ENCODE data around the gene ING4.

Gene ING4

GRCh38 chr12:6646276-6647082 is 16.4 kb downstream of the ING4 start:
- TF ChIP-seq REST (IDR thresholded peaks at IDR 0.05; ENCODE audit: insufficient replicate concordance, low read depth) (no peak), CTCF (IDR thresholded peaks at IDR 0.05; ENCODE audit: insufficient read depth, low read length) (no peak), SPI1 (IDR thresholded peaks at IDR 0.05; ENCODE audit: borderline replicate concordance, low read depth) (no peak), GABPA (IDR thresholded peaks at IDR 0.05; ENCODE audit: low read depth) (no peak), POLR2AphosphoS5 (IDR thresholded peaks at IDR 0.05; ENCODE audit: low read depth) (no peak)
- DNase-seq (ENCODE audit: low read depth in 1 of 2, low spot score in 1 of 2): no peak
- peak overlapping the region; percentile 46 for H3K4me3 ChIP-seq (replicated peaks; ENCODE audit: insufficient read depth, low read length)
- H3K27ac ChIP-seq (replicated peaks): peak overlapping the region; percentile 74
- H3K27me3 ChIP-seq (ENCODE audit: insufficient read depth, poor library complexity, severe bottlenecking): no peaks in the 10 kb centered on the region

- peak overlapping the region; percentile 86 for H3K27ac ChIP-seq (replicated peaks)
These were observed 18.0 kb downstream of the ING4 start for GRCh38 chr12:6644903-6645302.

More at GRCh38 chr12:6644903-6645302, 18.0 kb downstream of the ING4 start:
- DNase-seq (ENCODE audit: low read depth in 1 of 2, low spot score in 1 of 2): no peak
- TF ChIP-seq POLR2AphosphoS5 (IDR thresholded peaks at IDR 0.05; ENCODE audit: low read depth): no peak
- no peak for TF ChIP-seq GABPA (IDR thresholded peaks at IDR 0.05; ENCODE audit: low read depth)
- TF ChIP-seq REST (IDR thresholded peaks at IDR 0.05; ENCODE audit: insufficient replicate concordance, low read depth): no peak
- TF ChIP-seq CTCF (IDR thresholded peaks at IDR 0.05; ENCODE audit: insufficient read depth, low read length): no peak
- TF ChIP-seq SPI1 (IDR thresholded peaks at IDR 0.05; ENCODE audit: borderline replicate concordance, low read depth): no peak
- H3K4me3 ChIP-seq (replicated peaks; ENCODE audit: insufficient read depth, low read length): no peak overlapping the region
- H3K27me3 ChIP-seq (ENCODE audit: insufficient read depth, poor library complexity, severe bottlenecking): no peaks in the 10 kb centered on the region

Data from HL-60 (cell line).